Progenitor cell of endocrine pancreas (in vitro differentiated cells): ENCODE measurements around the gene CRYL1. TPM values are rescaled to one million over a fixed set of nuclear protein-coding genes. Genes with fewer than 3 reads are reported as not detected.

Experiments used
- DNase-seq: peaks from one replicate; pipeline ENCODE4 v3.0.0; 2021; ENCODE audit warnings: low spot score; ENCODE audit not compliant: unreplicated experiment
- H3K27ac Mint-ChIP-seq: 2 replicates; pipeline ENCODE4 v1.8.0; 2021; ENCODE audit warnings: mild to moderate bottlenecking, moderate library complexity, mixed read lengths
- H3K27me3 Mint-ChIP-seq: 2 replicates; pipeline ENCODE4 v1.8.0; 2021; ENCODE audit warnings: mixed read lengths
- H3K36me3 Mint-ChIP-seq: 2 replicates; pipeline ENCODE4 v1.8.0; 2022; ENCODE audit warnings: mixed read lengths; ENCODE audit not compliant: insufficient read depth
- H3K4me1 Mint-ChIP-seq: 2 replicates; pipeline ENCODE4 v1.8.0; 2021; ENCODE audit warnings: low read depth, mixed read lengths
- H3K4me3 Mint-ChIP-seq: 2 replicates; pipeline ENCODE4 v1.8.0; 2021; ENCODE audit warnings: low read depth, mild to moderate bottlenecking, moderate library complexity, mixed read lengths
- H3K9me3 Mint-ChIP-seq: 2 replicates; pipeline ENCODE4 v1.8.0; 2021; ENCODE audit warnings: low read depth, mixed read lengths
- total RNA-seq: library from RNA; stranded (reverse); gene quantifications from 2 replicates; pipeline ENCODE4 v1.2.1, GENCODE V29; 2021
- TF ChIP-seq, protein P1 (sequence below): fragments of 200-600 bp; sonication (generic); IDR thresholded peaks from one replicate; pipeline ENCODE4 v1.5.0; 2021; ENCODE audit warnings: antibody characterized with exemption, mild to moderate bottlenecking; ENCODE audit not compliant: unreplicated experiment

The CRYL1 gene
- total RNA-seq, 1 donor from 2014 or later, result 11.7 TPM

DNA sequence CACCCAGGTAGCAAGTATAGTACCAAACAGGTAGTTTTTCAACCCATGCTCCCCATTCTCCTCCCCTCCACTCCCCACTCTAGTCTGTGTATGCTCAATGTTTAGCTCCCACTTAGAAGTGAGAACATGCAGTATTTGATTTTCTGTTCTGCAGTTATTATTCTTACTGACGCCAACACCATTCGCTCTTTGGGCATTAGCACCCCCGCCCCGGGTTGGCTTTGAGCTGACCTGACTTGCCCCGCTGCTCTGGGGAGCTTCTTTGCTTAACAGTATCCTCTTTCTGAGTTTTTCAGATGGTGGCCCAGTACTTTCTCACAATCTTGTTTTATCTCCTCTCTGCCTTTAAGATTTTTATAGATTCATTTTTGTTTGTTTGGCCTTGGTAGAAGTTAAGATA is 138.7 kb downstream of the CRYL1 start:
- H3K27ac Mint-ChIP-seq, result no peak overlapping the region
- H3K4me3 Mint-ChIP-seq, result no peak overlapping the region
- H3K36me3 Mint-ChIP-seq, result no peaks in the 10 kb centered on the region
- no peaks in the 10 kb centered on the region for H3K9me3 Mint-ChIP-seq
- H3K27me3 Mint-ChIP-seq, result no peaks in the 10 kb centered on the region
- no peaks in the 10 kb centered on the region for H3K4me1 Mint-ChIP-seq
- TF ChIP-seq, protein P1, sequence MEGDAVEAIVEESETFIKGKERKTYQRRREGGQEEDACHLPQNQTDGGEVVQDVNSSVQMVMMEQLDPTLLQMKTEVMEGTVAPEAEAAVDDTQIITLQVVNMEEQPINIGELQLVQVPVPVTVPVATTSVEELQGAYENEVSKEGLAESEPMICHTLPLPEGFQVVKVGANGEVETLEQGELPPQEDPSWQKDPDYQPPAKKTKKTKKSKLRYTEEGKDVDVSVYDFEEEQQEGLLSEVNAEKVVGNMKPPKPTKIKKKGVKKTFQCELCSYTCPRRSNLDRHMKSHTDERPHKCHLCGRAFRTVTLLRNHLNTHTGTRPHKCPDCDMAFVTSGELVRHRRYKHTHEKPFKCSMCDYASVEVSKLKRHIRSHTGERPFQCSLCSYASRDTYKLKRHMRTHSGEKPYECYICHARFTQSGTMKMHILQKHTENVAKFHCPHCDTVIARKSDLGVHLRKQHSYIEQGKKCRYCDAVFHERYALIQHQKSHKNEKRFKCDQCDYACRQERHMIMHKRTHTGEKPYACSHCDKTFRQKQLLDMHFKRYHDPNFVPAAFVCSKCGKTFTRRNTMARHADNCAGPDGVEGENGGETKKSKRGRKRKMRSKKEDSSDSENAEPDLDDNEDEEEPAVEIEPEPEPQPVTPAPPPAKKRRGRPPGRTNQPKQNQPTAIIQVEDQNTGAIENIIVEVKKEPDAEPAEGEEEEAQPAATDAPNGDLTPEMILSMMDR, result no peak
- no peak for DNase-seq

DNA sequence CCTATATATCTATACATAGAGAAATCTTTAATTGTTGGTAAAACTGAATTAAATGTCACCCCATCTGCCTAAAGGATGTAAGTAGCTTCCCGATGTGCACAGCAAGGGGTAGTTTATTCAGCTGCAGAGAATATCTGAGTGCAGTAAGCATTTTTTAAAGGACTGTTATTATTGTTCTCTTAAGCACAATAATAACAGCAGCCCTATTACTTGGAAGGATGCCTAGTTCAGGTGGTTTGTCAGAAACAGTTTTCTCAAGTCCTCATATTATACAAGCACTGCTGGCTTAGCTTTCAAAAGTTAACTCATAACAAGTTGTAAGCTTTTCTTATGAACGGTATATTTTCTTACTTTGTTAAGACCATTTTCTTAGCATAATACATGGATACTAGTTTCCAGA is 142.6 kb downstream of the CRYL1 start:
- Mint-ChIP-seq H3K4me3 (no peak overlapping the region), H3K36me3 (no peaks in the 10 kb centered on the region), H3K4me1 (no peaks in the 10 kb centered on the region), H3K9me3 (no peaks in the 10 kb centered on the region), H3K27me3 (no peaks in the 10 kb centered on the region), H3K27ac (no peak overlapping the region)
- no peak for DNase-seq
- TF ChIP-seq, protein P1, result no peak

DNA sequence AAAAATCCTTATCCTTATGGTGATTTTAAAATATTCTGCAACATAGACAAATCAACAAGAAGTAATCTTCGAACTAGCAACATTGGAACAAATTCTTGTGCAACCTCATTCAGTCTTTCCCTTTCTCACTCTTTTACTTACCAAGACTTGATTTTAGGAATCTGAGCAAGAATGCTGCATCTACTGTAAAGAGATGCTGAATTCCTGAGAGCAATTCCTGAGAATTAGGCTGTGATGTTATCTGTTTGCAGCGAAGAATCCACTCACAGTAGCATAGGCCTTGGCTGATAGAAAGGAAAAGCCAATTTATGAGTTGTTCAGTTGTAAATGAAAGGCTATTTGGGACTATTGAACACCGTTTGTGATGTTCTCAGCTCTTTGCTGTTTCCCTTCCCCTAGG is 144.3 kb downstream of the CRYL1 start:
- DNase-seq, result no peak
- Mint-ChIP-seq H3K27ac (no peak overlapping the region), H3K9me3 (no peaks in the 10 kb centered on the region), H3K36me3 (no peaks in the 10 kb centered on the region), H3K4me3 (no peak overlapping the region), H3K27me3 (no peaks in the 10 kb centered on the region), H3K4me1 (no peaks in the 10 kb centered on the region)
- TF ChIP-seq, protein P1, result no peak

- H3K9me3 Mint-ChIP-seq, result no peaks in the 10 kb centered on the region
- H3K4me1 Mint-ChIP-seq, result no peaks in the 10 kb centered on the region
- H3K36me3 Mint-ChIP-seq, result no peaks in the 10 kb centered on the region
- no peak overlapping the region for H3K4me3 Mint-ChIP-seq
- H3K27ac Mint-ChIP-seq, result no peak overlapping the region
- TF ChIP-seq, protein P1, result no peak
- no peak for DNase-seq
- no peaks in the 10 kb centered on the region for H3K27me3 Mint-ChIP-seq
These were observed 146.9 kb downstream of the CRYL1 start for GRCh38 chr13:20378721-20379120.

DNA sequence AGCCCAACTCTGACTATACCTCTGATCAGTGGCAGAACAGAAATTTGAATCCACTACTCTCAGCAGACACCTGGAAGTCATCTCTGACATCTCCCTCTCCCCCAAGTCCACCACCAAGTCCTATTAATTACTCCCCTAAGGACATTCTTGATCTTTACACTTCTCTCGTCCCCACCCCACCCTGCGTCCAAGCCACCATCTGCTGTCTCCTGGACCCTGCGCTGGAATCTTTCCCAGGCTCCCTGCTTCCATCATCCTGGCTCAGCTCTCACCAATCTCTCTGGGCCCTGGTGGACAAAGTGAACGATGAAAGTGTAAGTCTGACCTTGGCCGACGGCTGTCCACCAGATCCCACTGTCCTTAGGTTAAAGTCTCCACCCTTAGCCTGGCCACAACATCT is 147.9 kb downstream of the CRYL1 start:
- H3K4me1 Mint-ChIP-seq, result no peaks in the 10 kb centered on the region
- H3K36me3 Mint-ChIP-seq, result no peaks in the 10 kb centered on the region
- DNase-seq, result no peak
- H3K27me3 Mint-ChIP-seq, result peaks cover under 1% of the 10 kb centered on the region
- no peak overlapping the region for H3K27ac Mint-ChIP-seq
- no peak overlapping the region for H3K4me3 Mint-ChIP-seq
- TF ChIP-seq, protein P1, result no peak
- no peaks in the 10 kb centered on the region for H3K9me3 Mint-ChIP-seq

GRCh38 chr13:20375871-20376270 is 149.8 kb downstream of the CRYL1 start:
- TF ChIP-seq, protein P1, result no peak
- no peaks in the 10 kb centered on the region for H3K4me1 Mint-ChIP-seq
- no peak for DNase-seq
- H3K27ac Mint-ChIP-seq, result no peak overlapping the region
- no peaks in the 10 kb centered on the region for H3K9me3 Mint-ChIP-seq
- H3K36me3 Mint-ChIP-seq, result no peaks in the 10 kb centered on the region
- H3K4me3 Mint-ChIP-seq, result no peak overlapping the region
- peaks cover 2% of the 10 kb centered on the region for H3K27me3 Mint-ChIP-seq
